ENCODE data around the gene MAPK12.

The MAPK12 gene

DNA sequence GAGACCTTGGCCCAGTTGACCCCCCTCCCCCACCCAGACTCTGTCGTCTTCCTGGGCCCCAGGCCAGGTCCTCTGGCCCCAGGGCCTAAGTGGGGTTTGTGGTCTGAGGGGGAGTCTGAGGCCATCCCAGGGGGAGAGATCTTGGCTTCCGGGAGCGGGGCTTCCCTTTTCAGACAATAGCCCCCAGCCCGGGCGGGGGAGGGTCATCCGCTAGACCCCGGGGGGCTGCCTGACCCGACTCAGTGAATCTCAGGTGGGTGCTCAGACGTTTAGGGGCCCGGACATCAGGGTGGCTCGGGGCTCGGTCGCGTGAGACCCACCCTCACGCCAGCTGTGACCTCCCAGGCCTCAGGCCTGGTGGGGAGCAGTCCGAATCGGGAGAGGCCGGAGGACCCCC, 8.1 kb upstream of the MAPK12 start:
- DNase-seq (ENCODE audit: low spot score): no peak
- CTCF ChIA-PET: no interaction called here
- TF ChIP-seq, protein P1, sequence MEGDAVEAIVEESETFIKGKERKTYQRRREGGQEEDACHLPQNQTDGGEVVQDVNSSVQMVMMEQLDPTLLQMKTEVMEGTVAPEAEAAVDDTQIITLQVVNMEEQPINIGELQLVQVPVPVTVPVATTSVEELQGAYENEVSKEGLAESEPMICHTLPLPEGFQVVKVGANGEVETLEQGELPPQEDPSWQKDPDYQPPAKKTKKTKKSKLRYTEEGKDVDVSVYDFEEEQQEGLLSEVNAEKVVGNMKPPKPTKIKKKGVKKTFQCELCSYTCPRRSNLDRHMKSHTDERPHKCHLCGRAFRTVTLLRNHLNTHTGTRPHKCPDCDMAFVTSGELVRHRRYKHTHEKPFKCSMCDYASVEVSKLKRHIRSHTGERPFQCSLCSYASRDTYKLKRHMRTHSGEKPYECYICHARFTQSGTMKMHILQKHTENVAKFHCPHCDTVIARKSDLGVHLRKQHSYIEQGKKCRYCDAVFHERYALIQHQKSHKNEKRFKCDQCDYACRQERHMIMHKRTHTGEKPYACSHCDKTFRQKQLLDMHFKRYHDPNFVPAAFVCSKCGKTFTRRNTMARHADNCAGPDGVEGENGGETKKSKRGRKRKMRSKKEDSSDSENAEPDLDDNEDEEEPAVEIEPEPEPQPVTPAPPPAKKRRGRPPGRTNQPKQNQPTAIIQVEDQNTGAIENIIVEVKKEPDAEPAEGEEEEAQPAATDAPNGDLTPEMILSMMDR (conservative IDR thresholded peaks at IDR 0.05; ENCODE audit: low read depth): no peak
- POLR2A ChIA-PET (ENCODE audit: low non-redundant PET): no interaction called here
- H3K27ac ChIP-seq: peak overlapping the region; percentile 79

DNA sequence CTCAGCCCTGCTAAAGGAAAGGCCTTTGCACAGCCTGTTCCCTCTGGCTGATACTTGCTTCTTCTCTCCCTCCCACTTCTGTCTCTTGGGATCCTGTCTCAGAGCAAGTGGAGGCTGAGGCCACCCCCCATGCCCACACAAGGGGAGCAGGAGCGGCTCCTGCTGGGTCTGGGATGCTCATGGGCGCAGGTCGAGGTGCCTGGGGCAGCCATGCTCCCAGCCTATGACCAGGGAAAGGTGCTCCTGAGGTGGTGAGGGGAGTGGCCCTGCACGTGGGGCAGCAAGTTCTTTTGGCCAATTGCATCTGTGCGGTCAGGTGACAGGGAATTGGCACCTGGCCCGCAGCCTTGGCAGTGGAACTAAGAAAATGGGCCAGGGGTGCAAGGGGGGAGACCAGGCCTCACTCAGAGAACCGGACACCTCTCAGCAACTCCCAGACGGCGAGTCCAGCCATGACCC, 7.2 kb upstream of the MAPK12 start:
- TF ChIP-seq, protein P1 (conservative IDR thresholded peaks at IDR 0.05; ENCODE audit: low read depth): no peak
- no peak for DNase-seq (ENCODE audit: low spot score)
- ChIA-PET CTCF (no interaction called here), POLR2A (ENCODE audit: low non-redundant PET) (no interaction called here)
- H3K27ac ChIP-seq: peak overlapping the region; percentile 79

DNA sequence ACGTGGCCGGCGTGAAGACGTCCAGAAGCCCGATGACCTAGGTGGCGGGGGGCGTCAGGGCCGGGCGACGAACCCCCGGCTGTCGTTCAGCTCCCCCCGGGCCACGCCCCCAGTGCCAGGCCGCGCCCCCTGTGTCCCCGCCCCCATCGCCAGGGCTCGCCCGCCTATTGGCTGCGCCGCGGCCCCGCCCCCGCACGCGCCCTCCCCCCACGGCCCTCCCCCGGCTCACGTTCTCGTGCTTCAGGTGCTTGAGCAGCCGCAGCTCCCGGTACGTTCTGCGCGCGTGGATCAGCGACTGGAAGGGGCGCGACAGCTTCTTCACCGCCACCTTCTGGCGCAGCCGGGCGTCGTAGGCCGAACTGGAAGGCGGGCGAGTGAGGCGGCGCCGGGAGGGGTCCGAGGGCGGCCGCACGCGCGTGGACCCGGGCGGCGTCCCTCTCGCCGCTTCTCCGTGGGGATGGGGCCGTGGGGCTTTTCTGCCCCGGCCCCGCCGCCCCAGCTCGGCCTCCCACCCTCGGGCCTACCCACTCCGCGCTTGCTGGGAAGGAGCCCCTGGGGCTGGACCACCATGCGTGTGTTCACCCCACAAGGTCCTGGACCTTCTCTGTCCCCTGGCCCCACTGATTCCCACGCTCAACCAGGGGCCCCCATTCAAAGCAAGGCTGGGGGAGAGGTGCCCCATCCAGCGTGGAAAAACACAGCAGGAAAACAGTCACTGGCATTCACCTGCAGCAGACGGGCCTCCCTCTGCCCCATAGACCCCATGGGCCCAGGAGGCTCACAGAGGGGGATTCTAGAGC, 6.3 kb upstream of the MAPK12 start:
- ChIA-PET CTCF (interaction anchor here (1.2 kb wide), 1 partner anchor 74 kb away, joined by 9 read pairs; no protein-coding TSS in a partner anchor), POLR2A (ENCODE audit: low non-redundant PET) (no interaction called here)
- peak overlapping the region; percentile 79 for H3K27ac ChIP-seq
- TF ChIP-seq, protein P1 (conservative IDR thresholded peaks at IDR 0.05; ENCODE audit: low read depth): peak; percentile 28; the same call in 1 of the 2 replicates
- DNase-seq (ENCODE audit: low spot score): peak; percentile 80

DNA sequence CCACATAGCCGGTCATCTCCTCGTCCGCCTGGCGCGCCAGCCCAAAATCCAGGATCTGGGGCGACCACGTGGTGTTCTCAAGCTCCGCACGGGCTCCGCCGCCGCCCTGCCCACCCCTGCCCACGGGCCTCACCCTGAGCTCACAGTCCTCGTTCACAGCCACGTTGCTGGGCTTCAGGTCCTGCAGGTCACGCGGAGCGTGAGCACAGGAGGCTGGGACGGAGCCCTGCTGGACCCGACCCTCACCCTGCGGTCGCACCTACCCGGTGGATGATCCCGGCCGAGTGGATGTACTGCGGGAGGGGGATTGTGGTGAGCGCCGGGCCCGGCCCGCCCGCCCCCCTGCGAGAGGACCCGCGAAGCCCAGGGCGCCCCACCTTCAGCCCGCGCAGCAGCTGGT, 5.5 kb upstream of the MAPK12 start:
- DNase-seq (ENCODE audit: low spot score): no peak
- ChIA-PET POLR2A (ENCODE audit: low non-redundant PET) (no interaction called here), CTCF (interaction anchor here (0.9 to 1.2 kb wide), 2 partner anchors 60 to 75 kb away, joined by 6 to 9 read pairs; no protein-coding TSS in a partner anchor)
- H3K27ac ChIP-seq: no peak overlapping the region
- TF ChIP-seq, protein P1 (conservative IDR thresholded peaks at IDR 0.05; ENCODE audit: low read depth): no peak

DNA sequence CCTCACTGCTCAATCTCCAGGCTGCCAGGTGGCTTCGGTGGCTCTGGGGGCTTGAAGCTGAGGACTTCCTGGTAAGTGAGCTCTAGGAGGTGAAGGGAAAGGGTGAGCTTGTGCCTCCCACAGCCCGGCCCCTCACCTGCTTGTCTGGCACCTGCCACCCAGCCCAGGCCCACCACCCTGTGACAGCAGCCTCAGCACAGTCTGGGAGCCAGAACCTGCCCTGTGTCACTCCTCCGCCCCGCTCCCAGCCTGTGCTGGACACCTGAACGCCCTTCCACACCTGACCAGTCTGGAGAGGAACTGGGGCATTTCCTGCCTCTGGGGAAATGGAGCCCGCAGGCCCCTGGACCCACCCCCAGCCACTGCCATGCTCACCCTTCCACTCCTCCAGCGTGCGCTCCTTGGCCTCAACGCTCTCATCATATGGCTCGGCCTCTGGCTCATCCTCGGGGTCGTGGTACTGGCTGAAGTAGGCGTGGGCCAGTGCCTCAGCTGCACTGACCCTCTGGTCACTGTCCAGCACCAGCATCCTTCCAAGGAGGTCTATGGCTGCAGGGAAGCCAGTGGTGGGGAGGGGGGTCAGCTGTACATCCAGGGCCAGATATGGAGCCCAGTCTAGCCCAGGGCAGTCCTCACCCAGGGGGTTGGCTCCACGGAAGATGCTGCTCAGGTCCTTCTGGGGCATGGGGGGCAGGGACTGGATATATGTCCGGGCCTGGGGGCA, 3.6 kb upstream of the MAPK12 start:
- POLR2A ChIA-PET (ENCODE audit: low non-redundant PET): no interaction called here
- CTCF ChIA-PET: interaction anchor here (0.6 to 0.7 kb wide), 2 partner anchors 63 to 78 kb away, joined by 3 read pairs; partner anchors contain the start of gene PPP6R2
- TF ChIP-seq, protein P1 (conservative IDR thresholded peaks at IDR 0.05; ENCODE audit: low read depth): no peak
- no peak for DNase-seq (ENCODE audit: low spot score)
- H3K27ac ChIP-seq: peak overlapping the region; percentile 91

DNA sequence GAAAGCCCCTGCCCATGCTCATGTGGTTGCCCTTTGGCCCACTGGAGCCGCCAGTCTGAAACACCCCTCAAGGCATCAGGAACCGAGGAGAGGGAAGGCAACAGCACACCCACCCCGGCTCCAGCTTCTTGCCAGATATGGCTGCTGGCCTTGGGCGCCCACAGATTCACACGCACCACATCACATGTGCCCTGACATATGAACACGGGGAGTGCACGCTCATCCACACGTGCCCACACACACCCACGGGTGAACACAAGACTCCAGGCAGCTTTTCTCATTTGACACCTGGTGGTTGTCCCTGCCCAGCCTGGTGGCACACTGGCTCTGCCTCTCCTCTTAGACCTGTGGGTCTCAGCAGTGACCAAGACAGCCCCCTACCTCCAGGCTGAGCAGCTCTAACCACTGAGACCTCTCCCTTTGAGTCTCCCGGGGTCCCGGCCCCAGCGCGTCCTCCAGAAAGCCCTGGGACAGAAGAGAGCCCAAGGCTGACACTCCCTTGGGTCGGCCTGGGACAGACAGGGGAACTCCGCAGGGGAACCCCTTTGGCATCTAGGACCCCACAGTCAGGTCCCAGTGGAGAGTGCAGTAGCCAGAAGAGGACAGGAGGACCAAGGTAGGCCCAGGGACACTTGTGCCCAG, 2.7 kb upstream of the MAPK12 start:
- ChIA-PET POLR2A (ENCODE audit: low non-redundant PET) (no interaction called here), CTCF (interaction anchor here (0.6 kb wide), 1 partner anchor 64 kb away, joined by 3 read pairs; no protein-coding TSS in a partner anchor)
- no peak for DNase-seq (ENCODE audit: low spot score)
- TF ChIP-seq, protein P1 (conservative IDR thresholded peaks at IDR 0.05; ENCODE audit: low read depth): no peak
- peak overlapping the region; percentile 91 for H3K27ac ChIP-seq

All from RWPE1 (cell line).